NCI-H82 treated with DMSO at 0.1 percent for 48 hours (cell line): Measurements from ENCODE around the gene SHMT1.
"Not testable (repeated sequence)": the region's sequence is repeated elsewhere in the genome, so short reads cannot be mapped to it uniquely, and the experiment has no call there.

Experiments used
- DNase-seq: peaks from one replicate; lab custom pipeline; 2025; ENCODE audit not compliant: unreplicated experiment; lab: John Stamatoyannopoulos, UW

Gene SHMT1

GRCh38 chr17:18326572-18326971 is 36.8 kb downstream of the SHMT1 start:
- no peak for DNase-seq

DNA sequence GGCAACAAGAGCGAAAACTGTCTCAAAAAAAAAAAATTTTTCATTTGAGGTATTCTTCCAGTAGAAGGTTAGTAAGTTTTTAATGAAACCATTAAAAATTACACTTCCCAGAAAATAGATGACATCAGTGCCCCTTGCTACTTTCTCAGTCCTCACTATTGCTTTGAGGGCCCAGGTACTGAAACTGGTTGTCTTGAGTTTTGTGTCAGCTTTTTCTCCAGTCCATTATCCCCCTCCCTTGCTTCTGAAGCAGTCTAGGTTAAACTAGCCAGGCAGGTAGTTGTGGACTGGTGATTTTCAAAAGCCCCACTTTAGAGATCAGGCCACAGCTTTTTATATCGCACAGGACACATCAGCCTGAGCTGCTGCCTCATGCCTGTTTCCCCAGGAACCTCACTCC is 37.3 kb downstream of the SHMT1 start:
- no peak for DNase-seq

GRCh38 chr17:18324140-18325050 is 39.0 kb downstream of the SHMT1 start:
- DNase-seq = no peak

GRCh38 chr17:18323507-18324139 is 39.7 kb downstream of the SHMT1 start:
- no peak for DNase-seq

DNA sequence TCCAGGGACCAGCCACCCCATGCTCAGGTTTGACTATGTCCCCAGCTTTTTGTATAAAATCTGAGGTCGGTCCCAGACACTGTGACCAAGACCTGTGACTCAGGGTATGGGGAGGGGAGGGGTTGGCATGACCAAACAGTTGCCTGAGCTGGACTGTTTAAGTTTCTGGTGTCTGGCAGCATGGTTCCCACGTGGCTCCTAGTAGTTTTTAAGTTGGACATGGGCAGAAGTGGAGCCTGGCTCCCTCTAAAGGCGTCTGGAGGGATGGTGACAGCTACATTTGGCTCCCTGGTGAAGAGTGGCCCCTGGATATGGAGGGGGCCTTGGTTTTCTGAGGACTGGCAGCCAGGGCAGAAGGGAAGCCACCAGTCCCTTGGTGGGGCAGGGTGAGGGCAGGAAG is 40.3 kb downstream of the SHMT1 start:
- DNase-seq = no peak

GRCh38 chr17:18322522-18322921 is 40.8 kb downstream of the SHMT1 start:
- DNase-seq = no peak

DNA sequence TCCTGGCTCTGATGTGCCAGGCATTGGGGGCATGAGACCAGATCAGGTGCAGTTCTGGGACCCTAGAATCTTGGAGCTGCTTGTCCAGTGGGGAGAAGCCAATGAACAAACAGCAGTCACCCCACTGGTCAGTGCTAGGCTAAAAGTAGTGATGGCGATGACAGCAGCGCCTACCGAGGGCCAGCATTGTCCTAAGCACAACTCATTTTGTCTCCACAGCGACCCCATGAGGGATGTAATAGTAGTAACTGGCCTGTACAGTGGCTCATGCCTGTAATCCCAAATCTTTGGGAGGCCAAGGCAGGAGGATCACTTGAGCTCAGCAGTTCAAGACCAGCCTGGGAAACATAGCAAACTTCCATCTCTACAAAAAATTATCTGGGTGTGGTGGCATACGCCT is 42.0 kb downstream of the SHMT1 start:
- DNase-seq = no peak

- no peak for DNase-seq
Observed at GRCh38 chr17:18320301-18320700, 43.0 kb downstream of the SHMT1 start.

- peak; percentile 50 for DNase-seq
Observed at GRCh38 chr17:18319604-18320256, 43.6 kb downstream of the SHMT1 start.

DNA sequence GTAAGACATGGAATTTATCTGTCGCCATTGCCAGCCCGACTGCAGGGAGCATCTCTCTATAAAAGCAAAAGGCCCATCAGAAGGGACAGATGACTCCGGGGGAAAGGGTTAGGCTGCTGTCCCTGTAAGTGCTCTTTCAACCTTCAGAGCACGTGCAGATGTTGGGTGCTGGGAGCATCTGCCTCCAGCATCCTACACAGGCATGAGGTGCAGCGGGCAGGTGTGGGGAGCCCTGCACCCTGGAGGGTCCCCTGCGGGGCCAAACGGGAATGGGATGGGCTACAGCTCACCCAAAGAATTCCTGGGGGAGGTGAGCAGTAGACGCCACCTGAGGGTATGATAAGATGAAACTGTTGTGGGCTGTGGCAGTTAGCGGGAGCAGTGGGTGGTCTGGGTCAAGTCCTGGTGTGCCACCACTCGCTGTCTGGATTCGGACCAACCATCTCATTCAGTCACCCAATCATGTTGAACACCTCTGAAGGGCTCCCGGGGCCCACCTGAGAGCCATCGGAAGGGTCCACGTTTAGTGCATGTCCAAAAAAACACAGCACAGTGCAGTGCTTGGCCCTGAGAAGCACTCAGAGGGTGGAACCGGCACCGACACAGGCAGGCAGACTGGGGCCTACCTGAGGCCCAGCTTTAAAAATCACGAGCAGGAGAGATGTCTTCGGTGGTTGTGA is 44.4 kb downstream of the SHMT1 start:
- no peak for DNase-seq

DNA sequence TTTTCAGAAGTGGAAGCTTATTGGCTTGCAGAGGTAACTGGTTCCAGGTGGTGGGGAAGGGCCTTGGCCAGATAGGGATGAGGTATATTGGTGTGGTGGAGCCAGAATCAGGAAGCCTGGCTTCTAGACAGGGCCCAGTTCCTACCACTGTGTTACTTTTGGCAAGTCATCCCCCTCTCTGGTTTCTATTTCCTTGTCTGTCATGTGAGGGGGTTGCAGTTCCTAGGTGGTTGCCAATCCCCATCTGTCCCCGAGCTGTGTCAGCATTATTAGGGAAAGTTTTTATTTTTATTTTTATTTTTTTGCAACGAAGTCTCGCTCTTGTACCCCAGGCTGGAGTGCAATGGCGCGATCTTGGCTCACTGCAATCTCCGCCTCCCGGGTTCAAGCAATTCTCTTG is 45.2 kb downstream of the SHMT1 start:
- no peak for DNase-seq

DNA sequence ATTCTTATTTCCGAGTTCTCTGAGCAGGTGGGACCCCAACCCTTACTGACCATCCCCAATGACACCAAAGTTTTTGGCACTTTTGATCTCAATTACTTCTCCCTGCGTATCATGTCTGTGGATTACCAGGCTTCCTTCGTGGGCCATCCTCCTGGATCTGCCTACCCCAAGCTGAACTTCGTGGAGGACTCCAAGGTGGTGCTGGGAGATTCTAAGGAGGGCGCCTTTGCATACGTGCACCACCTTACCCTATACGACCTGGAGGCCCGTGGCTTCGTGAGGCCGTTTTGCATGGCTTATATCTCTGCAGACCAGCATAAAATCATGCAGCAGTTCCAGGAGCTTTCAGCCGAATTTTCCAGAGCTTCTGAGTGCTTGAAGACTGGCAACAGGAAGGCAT is 47.4 kb downstream of the SHMT1 start:
- DNase-seq = no peak

GRCh38 chr17:18315562-18315922 is 47.8 kb downstream of the SHMT1 start:
- DNase-seq = no peak

DNA sequence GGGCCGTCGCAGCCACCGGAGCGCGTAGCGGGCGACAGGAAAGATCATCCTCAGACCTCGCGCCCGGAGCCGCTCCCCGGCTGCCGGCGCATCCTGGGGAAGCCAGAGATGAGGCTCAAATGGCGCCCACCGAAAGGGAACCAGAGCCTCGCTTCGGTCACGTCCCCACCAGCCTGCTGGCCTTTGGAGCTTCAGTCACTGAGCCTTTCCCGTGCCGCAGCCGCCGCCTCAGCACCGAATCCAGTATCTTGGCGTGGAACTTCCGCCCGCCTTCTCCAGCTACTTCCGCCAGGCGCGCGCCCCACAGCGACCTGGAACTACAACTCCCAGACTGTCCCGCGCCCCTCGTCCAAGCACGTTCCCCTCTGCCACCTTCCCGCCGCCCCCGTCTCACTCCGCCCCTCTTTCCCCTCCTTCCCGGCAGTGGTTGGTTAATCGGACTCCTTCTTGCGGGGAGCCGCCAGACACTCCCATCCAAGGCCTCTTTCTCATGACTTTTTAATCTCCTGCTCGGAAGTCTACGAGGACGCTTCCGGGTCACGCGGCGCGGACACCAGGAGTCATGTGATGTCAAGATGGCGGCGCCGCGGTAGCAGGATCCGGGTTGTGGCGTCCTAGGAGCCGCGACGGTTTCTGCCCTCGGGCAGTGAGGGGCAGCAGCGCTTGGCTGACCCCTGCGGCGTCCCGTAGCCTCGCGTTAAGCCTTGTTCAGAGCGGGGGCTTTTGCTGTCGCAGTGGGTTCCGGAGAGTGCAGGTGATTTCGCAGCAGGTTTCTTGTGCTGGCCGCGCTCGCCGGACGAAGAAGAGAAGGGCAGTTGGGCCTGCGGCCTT is 48.4 kb downstream of the SHMT1 start, which contains the start of the genes SMCR8 and TOP3A:
Gene SMCR8 (plus strand): TSS at position 563 of the 831 bp plus-strand sequence. CDS start 497 bp downstream, outside the sequence.
Gene TOP3A (minus strand): TSS at position 264 of the 831 bp plus-strand sequence. CDS start 216 bp downstream, at position 48.
- peak; percentile 96 for DNase-seq

- no peak for DNase-seq
Observed at GRCh38 chr17:18314059-18314730, 49.2 kb downstream of the SHMT1 start.

DNA sequence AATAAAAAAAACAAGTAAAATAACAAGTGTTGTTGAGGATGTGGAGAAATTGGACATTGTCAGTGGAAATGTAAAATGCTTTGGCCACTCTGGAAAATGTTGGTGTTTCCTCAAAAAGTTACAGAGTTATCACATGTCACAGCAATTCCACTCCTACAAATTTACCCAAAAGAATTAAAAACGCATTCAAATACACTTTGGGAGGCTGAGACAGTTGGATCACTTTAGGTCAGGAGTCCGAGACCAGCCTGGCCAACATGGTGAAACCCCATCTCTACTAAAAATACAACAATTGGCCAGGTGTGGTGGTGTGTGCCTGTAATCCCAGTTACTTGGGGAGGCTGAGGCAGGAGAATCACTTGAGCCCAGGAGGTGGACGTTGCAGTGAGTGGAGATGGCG is 54.1 kb downstream of the SHMT1 start:
- DNase-seq = no peak

DNA sequence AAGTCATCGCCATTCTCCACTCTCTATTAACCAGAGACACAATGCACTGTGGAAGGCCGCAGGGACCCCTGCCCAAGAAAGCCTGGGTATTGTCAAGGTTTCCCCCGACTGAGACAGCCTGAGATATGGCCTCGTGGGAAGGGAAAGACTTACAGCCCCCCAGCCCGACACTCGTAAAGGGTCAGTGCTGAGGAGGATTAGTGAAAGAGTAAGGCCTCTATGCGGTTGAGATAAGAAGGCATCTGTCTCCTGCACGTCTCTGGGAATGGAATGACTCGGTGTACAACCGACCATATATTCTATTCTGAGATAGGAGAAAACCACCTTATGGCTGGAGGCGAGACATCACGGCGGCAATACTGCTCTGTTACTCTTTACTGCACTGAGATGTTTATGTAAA is 60.1 kb downstream of the SHMT1 start:
- not testable (repeated sequence) for DNase-seq

DNA sequence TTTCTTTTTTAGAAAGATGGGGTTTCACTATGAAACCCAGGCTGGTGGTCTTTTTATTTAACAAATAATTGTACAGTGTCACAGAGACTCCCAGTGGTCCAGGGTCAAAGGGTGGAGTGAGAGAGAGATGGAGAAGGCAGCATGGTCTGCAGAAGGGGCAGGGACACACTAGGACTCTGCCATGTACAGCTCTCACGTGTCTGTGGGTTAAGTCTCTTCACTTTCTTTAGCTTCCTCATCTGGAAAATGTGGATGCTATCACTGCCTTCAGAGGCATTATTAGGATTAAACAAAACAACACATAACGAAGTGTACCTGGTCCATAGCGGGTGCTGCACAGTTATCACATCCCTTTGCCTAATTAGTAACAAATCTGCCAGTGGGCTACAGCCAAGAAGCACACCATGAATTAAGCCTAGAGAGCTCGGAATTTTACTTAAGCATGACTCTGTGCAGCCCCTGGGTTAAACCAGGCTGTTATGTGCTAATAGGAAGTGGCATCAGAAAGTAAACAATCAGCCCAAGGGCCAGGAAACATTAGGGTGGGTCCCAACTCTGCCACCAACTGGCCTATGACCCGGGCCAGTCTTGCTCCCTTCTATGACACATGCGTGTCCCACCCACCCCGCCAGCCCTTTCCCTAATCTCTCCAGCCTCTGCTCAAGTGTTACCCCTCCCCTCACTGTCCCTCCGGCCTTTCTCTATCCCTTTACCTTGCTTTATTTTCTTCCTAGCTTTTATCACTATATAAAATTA is 62.4 kb downstream of the SHMT1 start:
- DNase-seq = no peak

GRCh38 chr17:18298061-18298460 is 65.3 kb downstream of the SHMT1 start:
- not testable (repeated sequence) for DNase-seq
